Fibroblast of the aortic adventitia (primary cell): ENCODE results near the gene HMOX1. TPM values are rescaled to one million over a fixed set of nuclear protein-coding genes. Genes with fewer than 3 reads are reported as not detected.

Experiments
- DNase-seq: peaks from one replicate; pipeline ENCODE4 v3.0.0-alpha.2; 2010; ENCODE audit warnings: low read depth
- H3K4me3 ChIP-seq: 2 replicates; pipeline ENCODE4 v1.5.1; 2011; ENCODE audit warnings: low read depth, mild to moderate bottlenecking, control low read depth, low read length, moderate library complexity
- CTCF ChIP-seq: IDR thresholded peaks from 2 replicates; pipeline ENCODE4 v1.5.1; 2011; ENCODE audit warnings: mild to moderate bottlenecking, low read length, control low read depth, inconsistent platforms; ENCODE audit not compliant: insufficient read depth
- total RNA-seq: library from RNA; depleted of rRNA; stranded (reverse); fragments of >200 nt; gene quantifications from 2 replicates; pipeline ENCODE4 v1.2.3, GENCODE V29; 2012; ENCODE audit warnings: low replicate concordance

Gene HMOX1
- total RNA-seq, 1 donor = 59.2 TPM

- no peak overlapping the region for H3K4me3 ChIP-seq
- DNase-seq = no peak
- no peak for TF ChIP-seq CTCF
Measured at GRCh38 chr22:35403356-35403755, 22.5 kb downstream of the HMOX1 start.

- TF ChIP-seq CTCF = no peak
- DNase-seq = no peak
- H3K4me3 ChIP-seq = no peak overlapping the region
Measured at GRCh38 chr22:35404176-35404575, 23.3 kb downstream of the HMOX1 start.

GRCh38 chr22:35406443-35406842 is 25.5 kb downstream of the HMOX1 start:
- H3K4me3 ChIP-seq = no peak overlapping the region
- TF ChIP-seq CTCF = no peak
- DNase-seq = no peak

- TF ChIP-seq CTCF = no peak
- H3K4me3 ChIP-seq = no peak overlapping the region
- no peak for DNase-seq
Measured at GRCh38 chr22:35407362-35407761, 26.5 kb downstream of the HMOX1 start.

GRCh38 chr22:35409783-35410662 is 29.1 kb downstream of the HMOX1 start:
- no peak for TF ChIP-seq CTCF
- H3K4me3 ChIP-seq = no peak overlapping the region
- no peak for DNase-seq

GRCh38 chr22:35410663-35411034 is 29.8 kb downstream of the HMOX1 start:
- DNase-seq = no peak
- TF ChIP-seq CTCF = no peak
- no peak overlapping the region for H3K4me3 ChIP-seq
